CD4-positive, alpha-beta T cell treated with Interleukin-17A for 4 hours (primary cell): ENCODE measurements around the gene SMKR1.
A peak's percentile ranks its signal among the peaks of the same experiment; 100 is the strongest.
"Not testable (repeated sequence)": the region's sequence is repeated elsewhere in the genome, so short reads cannot be mapped to it uniquely, and the experiment has no call there.

ENCODE experiments used
- DNase-seq: peaks from one replicate; pipeline ENCODE4 v3.0.0-alpha.2; 2020; ENCODE audit warnings: mixed read lengths

Gene SMKR1

GRCh38 chr7:129501760-129502707 is at the start of gene SMKR1:
Gene SMKR1, plus strand, starts transcription at chr7:129502531. Its CDS starts 294 bp downstream, at chr7:129502825.
- DNase-seq, result peak; percentile 95

- DNase-seq, result no peak
Measured at GRCh38 chr7:129452589-129453231, 49.6 kb upstream of the SMKR1 start.

- DNase-seq, result no peak
Measured at GRCh38 chr7:129453510-129454248, 48.7 kb upstream of the SMKR1 start.

GRCh38 chr7:129454249-129454551 is 48.1 kb upstream of the SMKR1 start:
- no peak for DNase-seq

GRCh38 chr7:129456421-129456820 is 45.9 kb upstream of the SMKR1 start:
- DNase-seq, result no peak

GRCh38 chr7:129457101-129457500 is 45.2 kb upstream of the SMKR1 start:
- no peak for DNase-seq

GRCh38 chr7:129458171-129458570 is 44.2 kb upstream of the SMKR1 start:
- DNase-seq, result no peak

- DNase-seq, result no peak
Measured at GRCh38 chr7:129461809-129462208, 40.5 kb upstream of the SMKR1 start.

- DNase-seq, result no peak
Measured at GRCh38 chr7:129462420-129462819, 39.9 kb upstream of the SMKR1 start.

- DNase-seq, result no peak
Measured at GRCh38 chr7:129464194-129464593, 38.1 kb upstream of the SMKR1 start.

GRCh38 chr7:129465080-129465479 is 37.3 kb upstream of the SMKR1 start:
- DNase-seq, result no peak

GRCh38 chr7:129466796-129467195 is 35.5 kb upstream of the SMKR1 start:
- DNase-seq, result no peak

- DNase-seq, result no peak
Measured at GRCh38 chr7:129468087-129468486, 34.2 kb upstream of the SMKR1 start.

- no peak for DNase-seq
Measured at GRCh38 chr7:129468547-129468946, 33.8 kb upstream of the SMKR1 start.

- DNase-seq, result no peak
Measured at GRCh38 chr7:129469930-129470329, 32.4 kb upstream of the SMKR1 start.

- no peak for DNase-seq
Measured at GRCh38 chr7:129470411-129470810, 31.9 kb upstream of the SMKR1 start.

- no peak for DNase-seq
Measured at GRCh38 chr7:129471402-129471827, 30.9 kb upstream of the SMKR1 start.

GRCh38 chr7:129475931-129476330 is 26.4 kb upstream of the SMKR1 start:
- not testable (repeated sequence) for DNase-seq

GRCh38 chr7:129476398-129476797 is 25.9 kb upstream of the SMKR1 start:
- DNase-seq, result not testable (repeated sequence)

GRCh38 chr7:129479831-129480230 is 22.5 kb upstream of the SMKR1 start:
- DNase-seq, result no peak

- DNase-seq, result no peak
Measured at GRCh38 chr7:129480674-129481363, 21.5 kb upstream of the SMKR1 start.

- not testable (repeated sequence) for DNase-seq
Measured at GRCh38 chr7:129481376-129481775, 21.0 kb upstream of the SMKR1 start.

- DNase-seq, result no peak
Measured at GRCh38 chr7:129482781-129483180, 19.6 kb upstream of the SMKR1 start.
